ENCODE measurements around the gene RAB17. TPM values are rescaled to one million over a fixed set of nuclear protein-coding genes. Genes with fewer than 3 reads are reported as not detected.

Gene RAB17
- total RNA-seq, 6 donors from 2014 or later, result 44.5 to 262 (median 90.6) TPM

DNA sequence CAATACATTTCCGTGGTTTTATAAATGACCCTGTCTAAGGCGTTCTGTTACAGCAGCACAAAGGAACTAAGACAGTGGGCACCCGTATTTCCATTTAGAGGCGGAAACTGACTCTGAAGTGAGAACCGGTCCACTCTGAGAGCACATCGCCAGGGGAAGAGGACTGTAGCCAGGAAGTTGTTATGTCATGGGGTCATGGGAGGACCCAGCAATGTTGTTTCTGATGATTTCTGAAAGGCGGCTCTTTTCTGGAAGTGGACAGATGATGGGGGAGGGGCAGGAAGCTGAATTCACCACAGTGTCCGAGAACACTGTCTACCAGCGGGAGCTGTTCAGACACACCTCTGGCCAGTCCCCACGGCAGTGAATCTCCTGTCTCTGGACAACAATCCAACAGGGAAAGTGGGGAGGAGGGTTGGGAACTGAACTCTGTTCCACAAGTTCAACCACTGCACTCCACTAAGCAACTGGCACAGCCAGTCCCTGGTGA lies 34.7 kb upstream of the RAB17 start:
- ATAC-seq (ENCODE audit: low FRiP score in 2 of 2), result peak; percentile 46 to 63
- Histone ChIP-seq H3K4me1 (peaks cover 27 to 44% (median 37%) of the 10 kb centered on the region in 4 donors), H3K27ac (peak overlapping the region; percentile 67 to 85 (median 82)), H3K36me3 (no peaks in the 10 kb centered on the region), H3K4me3 (no peak overlapping the region), H3K9me3 (no peaks in the 10 kb centered on the region), H3K27me3 (no peaks in the 10 kb centered on the region)
- TF ChIP-seq POLR2A (IDR thresholded peaks at IDR 0.05) (no peak), EP300 (IDR thresholded peaks at IDR 0.05) (peak in 3 of 4 donors; percentile 45 to 74 (median 67)), POLR2AphosphoS5 (IDR thresholded peaks at IDR 0.05) (peak; percentile 72 to 78)
- TF ChIP-seq, protein P1, sequence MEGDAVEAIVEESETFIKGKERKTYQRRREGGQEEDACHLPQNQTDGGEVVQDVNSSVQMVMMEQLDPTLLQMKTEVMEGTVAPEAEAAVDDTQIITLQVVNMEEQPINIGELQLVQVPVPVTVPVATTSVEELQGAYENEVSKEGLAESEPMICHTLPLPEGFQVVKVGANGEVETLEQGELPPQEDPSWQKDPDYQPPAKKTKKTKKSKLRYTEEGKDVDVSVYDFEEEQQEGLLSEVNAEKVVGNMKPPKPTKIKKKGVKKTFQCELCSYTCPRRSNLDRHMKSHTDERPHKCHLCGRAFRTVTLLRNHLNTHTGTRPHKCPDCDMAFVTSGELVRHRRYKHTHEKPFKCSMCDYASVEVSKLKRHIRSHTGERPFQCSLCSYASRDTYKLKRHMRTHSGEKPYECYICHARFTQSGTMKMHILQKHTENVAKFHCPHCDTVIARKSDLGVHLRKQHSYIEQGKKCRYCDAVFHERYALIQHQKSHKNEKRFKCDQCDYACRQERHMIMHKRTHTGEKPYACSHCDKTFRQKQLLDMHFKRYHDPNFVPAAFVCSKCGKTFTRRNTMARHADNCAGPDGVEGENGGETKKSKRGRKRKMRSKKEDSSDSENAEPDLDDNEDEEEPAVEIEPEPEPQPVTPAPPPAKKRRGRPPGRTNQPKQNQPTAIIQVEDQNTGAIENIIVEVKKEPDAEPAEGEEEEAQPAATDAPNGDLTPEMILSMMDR (IDR thresholded peaks at IDR 0.05), result no peak
- 30 to 60% methylated on average over 5 to 10 of the region's 10 CpGs for WGBS, 2 donors
- peak in 1 of 2 donors; percentile 59 for DNase-seq

DNA sequence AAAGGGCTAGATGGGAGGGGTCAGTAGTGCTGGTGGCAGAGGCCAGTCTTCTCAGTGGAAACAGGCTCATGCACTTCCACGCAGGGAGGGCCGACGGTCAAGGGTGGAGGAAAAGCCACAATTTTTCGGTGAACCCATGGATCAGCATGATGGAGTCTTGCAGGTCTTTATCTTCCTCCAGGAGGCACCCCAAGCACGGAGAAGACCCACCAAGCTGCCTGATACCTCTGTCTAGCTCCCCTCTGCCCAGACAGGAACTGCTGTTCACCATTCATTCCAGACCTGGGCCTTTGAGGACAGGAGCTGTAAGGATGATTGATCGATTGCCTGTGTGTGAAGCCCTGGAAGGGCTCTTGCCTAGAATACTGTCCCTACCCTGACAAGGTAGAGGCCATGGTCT lies 34.0 kb upstream of the RAB17 start:
- H3K4me1 ChIP-seq, result peaks cover 27 to 44% (median 37%) of the 10 kb centered on the region in 4 donors
- TF ChIP-seq POLR2A (IDR thresholded peaks at IDR 0.05) (no peak), POLR2AphosphoS5 (IDR thresholded peaks at IDR 0.05) (no peak), EP300 (IDR thresholded peaks at IDR 0.05) (no peak)
- TF ChIP-seq, protein P1 (IDR thresholded peaks at IDR 0.05), result no peak
- H3K4me3 ChIP-seq, result no peak overlapping the region
- no peaks in the 10 kb centered on the region for H3K27me3 ChIP-seq
- H3K36me3 ChIP-seq, result no peaks in the 10 kb centered on the region
- ATAC-seq (ENCODE audit: low FRiP score in 2 of 2) (no peak), DNase-seq (no peak)
- H3K9me3 ChIP-seq, result no peaks in the 10 kb centered on the region
- H3K27ac ChIP-seq, result peak overlapping the region; percentile 67 to 85 (median 82)
- WGBS, 2 donors, result 83 to 89% methylated on average over 6 of the region's 6 CpGs

DNA sequence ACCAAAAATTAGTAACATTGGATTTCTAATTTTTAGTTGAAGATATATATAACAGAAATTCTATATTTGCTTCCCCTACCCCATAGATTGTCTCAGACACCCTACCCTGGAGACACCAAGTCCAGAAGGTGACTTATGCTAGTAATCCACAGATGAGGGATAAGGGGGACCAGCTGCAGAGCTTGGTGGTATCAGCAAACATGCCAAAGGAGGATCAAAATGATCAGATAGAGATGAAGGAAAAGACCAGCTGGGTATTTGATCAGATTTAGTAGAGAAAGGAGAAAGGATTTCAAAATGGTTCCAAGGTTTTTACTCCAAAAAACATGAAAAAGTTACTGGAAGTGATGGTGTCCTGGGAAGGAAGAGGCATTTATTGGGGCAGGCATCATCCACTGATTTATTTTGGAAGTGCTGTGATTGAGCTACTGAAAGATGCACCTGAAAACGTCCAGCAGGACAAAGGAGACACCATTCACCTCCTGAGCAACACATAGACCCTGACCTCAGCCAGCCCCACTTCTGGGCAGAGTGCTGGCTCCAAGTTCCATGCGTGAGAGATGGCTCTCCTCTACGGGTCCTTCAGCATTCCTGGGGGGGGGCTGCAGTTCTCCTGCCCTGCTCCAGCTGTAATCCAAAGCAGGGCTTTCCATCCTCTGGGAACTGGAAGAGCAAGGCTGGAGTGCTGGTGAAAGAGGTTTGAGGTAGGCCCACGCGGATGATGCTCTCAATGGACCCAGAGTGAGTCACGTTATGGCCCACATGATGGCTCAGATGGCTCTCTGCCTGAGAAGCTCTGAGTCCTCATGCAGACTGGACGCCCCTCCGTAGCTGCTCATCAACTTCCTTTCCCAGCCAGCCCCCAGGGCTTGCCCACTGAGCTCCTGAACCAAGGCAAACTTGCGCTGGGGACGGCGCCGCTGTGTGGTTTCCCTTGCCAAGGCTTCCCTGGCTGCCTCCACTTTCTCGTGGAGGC lies 33.2 kb upstream of the RAB17 start:
- DNase-seq (no peak), ATAC-seq (ENCODE audit: low FRiP score in 2 of 2) (no peak)
- Histone ChIP-seq H3K27me3 (no peaks in the 10 kb centered on the region), H3K4me3 (no peak overlapping the region), H3K27ac (peak overlapping the region in 2 of 4 donors; percentile 84 to 85), H3K4me1 (peaks cover 28 to 40% (median 33%) of the 10 kb centered on the region in 4 donors), H3K36me3 (no peaks in the 10 kb centered on the region), H3K9me3 (no peaks in the 10 kb centered on the region)
- WGBS, 2 donors, result 73 to 79% methylated on average over 10 to 13 of the region's 13 CpGs
- TF ChIP-seq, protein P1 (IDR thresholded peaks at IDR 0.05), result no peak
- TF ChIP-seq EP300 (IDR thresholded peaks at IDR 0.05), result no peak
- TF ChIP-seq POLR2AphosphoS5 (IDR thresholded peaks at IDR 0.05), result no peak
- no peak for TF ChIP-seq POLR2A (IDR thresholded peaks at IDR 0.05)

DNA sequence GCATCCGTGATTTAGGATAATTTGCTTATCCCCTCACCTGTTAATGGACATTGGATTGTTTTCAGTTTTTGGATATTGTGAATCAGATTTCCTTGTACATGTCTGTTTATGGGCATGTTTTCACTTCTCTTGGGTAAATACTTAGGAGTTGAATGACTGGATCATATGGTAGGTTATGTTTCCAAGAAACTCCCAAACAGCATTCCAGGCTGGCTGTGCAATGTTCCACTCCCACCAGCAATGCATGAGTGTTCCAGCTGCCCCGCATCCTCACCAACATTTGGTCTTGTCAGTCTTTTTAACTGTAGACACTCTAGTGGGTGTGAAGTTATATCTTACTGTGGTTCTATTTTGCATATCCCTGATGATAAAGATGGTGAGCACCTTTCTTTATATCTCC lies 27.9 kb upstream of the RAB17 start:
- no peak for DNase-seq
- peak in 1 of 2 donors; percentile 22 for ATAC-seq (ENCODE audit: low FRiP score in 2 of 2)
- peak in 1 of 4 donors; percentile 19 for TF ChIP-seq EP300 (IDR thresholded peaks at IDR 0.05)
- TF ChIP-seq, protein P1 (IDR thresholded peaks at IDR 0.05), result no peak
- peak in 1 of 2 donors; percentile 24 for TF ChIP-seq POLR2AphosphoS5 (IDR thresholded peaks at IDR 0.05)
- WGBS, 2 donors, result 68 to 73% methylated on average over 2 of the region's 2 CpGs
- H3K4me1 ChIP-seq, result peaks cover 41 to 52% (median 45%) of the 10 kb centered on the region in 4 donors
- H3K4me3 ChIP-seq, result no peak overlapping the region
- no peaks in the 10 kb centered on the region for H3K9me3 ChIP-seq
- H3K27me3 ChIP-seq, result no peaks in the 10 kb centered on the region
- no peaks in the 10 kb centered on the region for H3K36me3 ChIP-seq
- no peak overlapping the region for H3K27ac ChIP-seq
